ENCODE measurements around the gene SRRM4.

The SRRM4 gene

GRCh38 chr12:119204671-119205285 lies 223.4 kb downstream of the SRRM4 start:
- DNase-seq (ENCODE audit: low spot score): no peak

- DNase-seq (ENCODE audit: low spot score): no peak
Observed at GRCh38 chr12:119206348-119207062, 225.2 kb downstream of the SRRM4 start.

- no peak for DNase-seq (ENCODE audit: low spot score)
Observed at GRCh38 chr12:119207063-119207560, 225.8 kb downstream of the SRRM4 start.

- DNase-seq (ENCODE audit: low spot score): peak; percentile 84
Observed at GRCh38 chr12:119208626-119209061, 227.3 kb downstream of the SRRM4 start.

GRCh38 chr12:119211884-119212283 lies 230.5 kb downstream of the SRRM4 start:
- no peak for DNase-seq (ENCODE audit: low spot score)

Data from ecto neural progenitor cell (in vitro differentiated cells).